Esophagus muscularis mucosa (tissue), 3 donors: ENCODE data around the gene SSTR4.

ENCODE experiments used
- POLR2A ChIP-seq: fragments of 450-650 bp; IDR thresholded peaks from one replicate; pipeline ENCODE4 v1.6.1; 2017; ENCODE audit warnings: antibody characterized with exemption, moderate library complexity, mild to moderate bottlenecking, low read depth
- TF ChIP-seq, protein P1 (sequence below), 3 experiments: fragments of 200-600 bp in 2 of 3; fragments of 450-650 bp in 1 of 3; sonication (generic) in 2 of 3; IDR thresholded peaks; one replicate each; pipeline ENCODE4 v1.5.1; 2017 to 2019; ENCODE audit warnings: antibody characterized with exemption in 3 of 3, mild to moderate bottlenecking in 2 of 3, moderate library complexity in 1 of 3

DNA sequence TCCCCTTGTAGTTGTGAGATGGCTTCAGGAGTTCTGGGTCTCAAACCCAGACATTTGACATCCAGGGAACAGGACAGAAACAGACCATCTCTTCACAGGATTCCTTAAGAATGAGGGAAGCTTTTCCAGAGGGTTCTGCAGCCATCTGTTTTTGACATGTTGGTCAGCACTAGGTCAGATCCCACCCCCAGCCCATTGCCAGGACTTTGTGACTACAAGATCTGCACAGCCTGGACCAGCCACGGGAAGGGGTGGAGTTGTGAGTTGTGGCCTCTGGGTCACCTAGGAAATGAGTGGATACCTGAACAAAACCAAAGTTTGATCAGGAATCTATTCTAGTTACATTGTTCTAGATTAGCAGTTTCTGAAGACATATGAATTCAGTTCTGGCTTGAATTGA lies 39.2 kb upstream of the SSTR4 start:
- TF ChIP-seq, protein P1, sequence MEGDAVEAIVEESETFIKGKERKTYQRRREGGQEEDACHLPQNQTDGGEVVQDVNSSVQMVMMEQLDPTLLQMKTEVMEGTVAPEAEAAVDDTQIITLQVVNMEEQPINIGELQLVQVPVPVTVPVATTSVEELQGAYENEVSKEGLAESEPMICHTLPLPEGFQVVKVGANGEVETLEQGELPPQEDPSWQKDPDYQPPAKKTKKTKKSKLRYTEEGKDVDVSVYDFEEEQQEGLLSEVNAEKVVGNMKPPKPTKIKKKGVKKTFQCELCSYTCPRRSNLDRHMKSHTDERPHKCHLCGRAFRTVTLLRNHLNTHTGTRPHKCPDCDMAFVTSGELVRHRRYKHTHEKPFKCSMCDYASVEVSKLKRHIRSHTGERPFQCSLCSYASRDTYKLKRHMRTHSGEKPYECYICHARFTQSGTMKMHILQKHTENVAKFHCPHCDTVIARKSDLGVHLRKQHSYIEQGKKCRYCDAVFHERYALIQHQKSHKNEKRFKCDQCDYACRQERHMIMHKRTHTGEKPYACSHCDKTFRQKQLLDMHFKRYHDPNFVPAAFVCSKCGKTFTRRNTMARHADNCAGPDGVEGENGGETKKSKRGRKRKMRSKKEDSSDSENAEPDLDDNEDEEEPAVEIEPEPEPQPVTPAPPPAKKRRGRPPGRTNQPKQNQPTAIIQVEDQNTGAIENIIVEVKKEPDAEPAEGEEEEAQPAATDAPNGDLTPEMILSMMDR (IDR thresholded peaks at IDR 0.05): no peak
- no peak for TF ChIP-seq POLR2A
